Activated CD8-positive, alpha-beta T cell treated with anti-CD3 and anti-CD28 coated beads for 36 hours (primary cell): ENCODE measurements around the gene XIRP1. TPM values are rescaled to one million over a fixed set of nuclear protein-coding genes. Genes with fewer than 3 reads are reported as not detected.
"Not testable (repeated sequence)": the region's sequence is repeated elsewhere in the genome, so short reads cannot be mapped to it uniquely, and the experiment has no call there.

Experiments
- ATAC-seq: fragments of 200-7000 bp; cut with Tn5 transposase; one replicate; pipeline ENCODE4 v1.10.0; 2021; ENCODE audit warnings: mild to moderate bottlenecking, moderate library complexity
- CTCF ChIA-PET: fragments of 350-600 bp; sonication (Branson Sonifier 250); formaldehyde crosslinking; loops from one replicate; lab custom pipeline; 2021; ENCODE audit warnings: antibody characterized with exemption; lab: Charles Lee
- POLR2A ChIA-PET: fragments of 350-600 bp; sonication (Branson Sonifier 250); formaldehyde crosslinking; loops from one replicate; lab custom pipeline; 2021; ENCODE audit warnings: antibody characterized with exemption; lab: Charles Lee
- DNase-seq: peaks from one replicate; pipeline ENCODE4 v3.0.0-alpha.2; 2020
- H3K27ac Mint-ChIP-seq: one replicate; pipeline ENCODE4 v1.8.0; 2021; ENCODE audit warnings: mild to moderate bottlenecking, mixed read lengths
- H3K27me3 Mint-ChIP-seq: one replicate; pipeline ENCODE4 v1.8.0; 2021; ENCODE audit warnings: mixed read lengths
- H3K36me3 Mint-ChIP-seq: one replicate; pipeline ENCODE4 v1.8.0; 2021; ENCODE audit warnings: low read depth, mixed read lengths
- H3K4me1 Mint-ChIP-seq: one replicate; pipeline ENCODE4 v1.8.0; 2021; ENCODE audit warnings: low read depth, mixed read lengths
- H3K4me3 Mint-ChIP-seq: one replicate; pipeline ENCODE4 v1.8.0; 2021; ENCODE audit warnings: mild to moderate bottlenecking, moderate library complexity, mixed read lengths
- H3K9me3 Mint-ChIP-seq: one replicate; pipeline ENCODE4 v1.8.0; 2021; ENCODE audit warnings: mixed read lengths
- CTCF ChIP-seq: fragments of 200-600 bp; IDR thresholded peaks from one replicate; pipeline ENCODE4 v1.8.0; 2022; ENCODE audit warnings: antibody characterized with exemption, mild to moderate bottlenecking
- intact Hi-C: fragments of 100-400 bp; cut with micrococcal nuclease; formaldehyde crosslinking; loops from one replicate; pipeline ENCODE4 v1.10.0; 2022
- total RNA-seq, 2 experiments: library from RNA; stranded (reverse); gene quantifications; one replicate each; pipeline ENCODE4 v1.2.3, GENCODE V29; 2021

XIRP1 gene
- total RNA-seq, 2 experiments from 2014 or later: 2.5 TPM

GRCh38 chr3:39230453-39230852 lies 38.1 kb upstream of the XIRP1 start:
- CTCF ChIA-PET: interaction anchor here (1.7 kb wide), 1 partner anchor 41 kb away, joined by 5 read pairs; no protein-coding TSS in a partner anchor
- H3K27me3 Mint-ChIP-seq: peaks cover 7% of the 10 kb centered on the region
- no peak for TF ChIP-seq CTCF
- ATAC-seq: no peak
- POLR2A ChIA-PET: no interaction called here
- H3K4me1 Mint-ChIP-seq: peaks cover 14% of the 10 kb centered on the region
- intact Hi-C loops: no loop called here
- H3K27ac Mint-ChIP-seq: no peak overlapping the region
- no peak overlapping the region for H3K4me3 Mint-ChIP-seq
- H3K9me3 Mint-ChIP-seq: no peaks in the 10 kb centered on the region
- DNase-seq: no peak
- no peaks in the 10 kb centered on the region for H3K36me3 Mint-ChIP-seq

- ChIA-PET CTCF (interaction anchor here (1.3 to 1.7 kb wide), 3 partner anchors 39 to 64 kb away, joined by 3 to 5 read pairs (median 5); no protein-coding TSS in a partner anchor), POLR2A (no interaction called here)
- H3K27ac Mint-ChIP-seq: no peak overlapping the region
- no peaks in the 10 kb centered on the region for H3K4me1 Mint-ChIP-seq
- H3K36me3 Mint-ChIP-seq: no peaks in the 10 kb centered on the region
- DNase-seq (no peak), ATAC-seq (no peak)
- peaks cover 3% of the 10 kb centered on the region for H3K27me3 Mint-ChIP-seq
- intact Hi-C loops: no loop called here
- TF ChIP-seq CTCF: no peak
- no peaks in the 10 kb centered on the region for H3K9me3 Mint-ChIP-seq
- H3K4me3 Mint-ChIP-seq: no peak overlapping the region
Measured at GRCh38 chr3:39228496-39228895, 36.1 kb upstream of the XIRP1 start.

- CTCF ChIA-PET, intact Hi-C loops, DNase-seq, H3K4me1 Mint-ChIP-seq, H3K4me3 Mint-ChIP-seq, ATAC-seq, H3K9me3 Mint-ChIP-seq, H3K27me3 Mint-ChIP-seq, H3K36me3 Mint-ChIP-seq, H3K27ac Mint-ChIP-seq, POLR2A ChIA-PET: not testable (repeated sequence)
Measured at GRCh38 chr3:39227596-39227995, 35.2 kb upstream of the XIRP1 start.

- intact Hi-C loops: no loop called here
- no peak for DNase-seq
- Mint-ChIP-seq H3K4me3 (no peak overlapping the region), H3K4me1 (peaks cover 4% of the 10 kb centered on the region), H3K27ac (no peak overlapping the region), H3K36me3 (no peaks in the 10 kb centered on the region), H3K9me3 (no peaks in the 10 kb centered on the region), H3K27me3 (peaks cover 4% of the 10 kb centered on the region)
- CTCF ChIA-PET: interaction anchor here (0.6 to 1.8 kb wide), 5 partner anchors 10 to 425 kb away, joined by 3 to 8 read pairs (median 4); no protein-coding TSS in a partner anchor
- POLR2A ChIA-PET: interaction anchor here (1.1 kb wide), 1 partner anchor 22 kb away, joined by 3 read pairs; no protein-coding TSS in a partner anchor
- ATAC-seq: no peak
- TF ChIP-seq CTCF: no peak
Measured at GRCh38 chr3:39226106-39226741, 33.8 kb upstream of the XIRP1 start.

- DNase-seq (no peak), ATAC-seq (no peak)
- intact Hi-C loops: no loop called here
- H3K36me3 Mint-ChIP-seq: no peaks in the 10 kb centered on the region
- ChIA-PET CTCF (interaction anchor here (1.2 to 1.6 kb wide), 2 partner anchors 10 to 64 kb away, joined by 4 to 8 read pairs; no protein-coding TSS in a partner anchor), POLR2A (interaction anchor here (0.9 kb wide), 1 partner anchor 33 kb away, joined by 3 read pairs; the partner anchor contains the start of gene XIRP1)
- H3K27me3 Mint-ChIP-seq: peaks cover 7% of the 10 kb centered on the region
- H3K4me1 Mint-ChIP-seq: peaks cover 9% of the 10 kb centered on the region
- no peaks in the 10 kb centered on the region for H3K9me3 Mint-ChIP-seq
- no peak for TF ChIP-seq CTCF
- no peak overlapping the region for H3K27ac Mint-ChIP-seq
- H3K4me3 Mint-ChIP-seq: no peak overlapping the region
Measured at GRCh38 chr3:39224288-39224687, 31.9 kb upstream of the XIRP1 start.
